HG02571 (cell line): Measurements from ENCODE around the gene CELF2.
"Not testable (repeated sequence)": the region's sequence is repeated elsewhere in the genome, so short reads cannot be mapped to it uniquely, and the experiment has no call there.

Source experiments
- ATAC-seq: cut with Tn5 transposase; IDR thresholded peaks from one replicate; pipeline ENCODE4 v1.9.1; 2021; ENCODE audit warnings: mild to moderate bottlenecking, moderate library complexity; ENCODE audit not compliant: unreplicated experiment

Gene CELF2

GRCh38 chr10:11017570-11018431, at the start of gene CELF2:
Gene CELF2 (plus strand): TSS chr10:11017872. CDS start chr10:11018090, 218 bp downstream.
- ATAC-seq: peak; percentile 76

- ATAC-seq: no peak
Observed at GRCh38 chr10:10968257-10968588, 49.4 kb upstream of the CELF2 start.

GRCh38 chr10:10973310-10973709, 44.4 kb upstream of the CELF2 start:
- ATAC-seq: no peak

- no peak for ATAC-seq
Observed at GRCh38 chr10:10975647-10976046, 42.0 kb upstream of the CELF2 start.

- ATAC-seq: no peak
Observed at GRCh38 chr10:10976652-10977051, 41.0 kb upstream of the CELF2 start.

- no peak for ATAC-seq
Observed at GRCh38 chr10:10977226-10977956, 40.3 kb upstream of the CELF2 start.

GRCh38 chr10:10977978-10978377, 39.7 kb upstream of the CELF2 start:
- ATAC-seq: no peak

GRCh38 chr10:10985361-10985760, 32.3 kb upstream of the CELF2 start:
- ATAC-seq: no peak

GRCh38 chr10:10986606-10987005, 31.1 kb upstream of the CELF2 start:
- ATAC-seq: no peak

- no peak for ATAC-seq
Observed at GRCh38 chr10:10987111-10987510, 30.6 kb upstream of the CELF2 start.

- ATAC-seq: no peak
Observed at GRCh38 chr10:10989669-10990068, 28.0 kb upstream of the CELF2 start.

GRCh38 chr10:10991144-10991543, 26.5 kb upstream of the CELF2 start:
- ATAC-seq: no peak

GRCh38 chr10:10992072-10992471, 25.6 kb upstream of the CELF2 start:
- ATAC-seq: no peak

GRCh38 chr10:10992961-10993714, 24.5 kb upstream of the CELF2 start:
- no peak for ATAC-seq

- ATAC-seq: no peak
Observed at GRCh38 chr10:10993785-10994184, 23.9 kb upstream of the CELF2 start.

GRCh38 chr10:10994360-10994759, 23.3 kb upstream of the CELF2 start:
- no peak for ATAC-seq

GRCh38 chr10:10995120-10995519, 22.6 kb upstream of the CELF2 start:
- ATAC-seq: no peak

- no peak for ATAC-seq
Observed at GRCh38 chr10:10996966-10997620, 20.6 kb upstream of the CELF2 start.

- not testable (repeated sequence) for ATAC-seq
Observed at GRCh38 chr10:10999501-10999900, 18.2 kb upstream of the CELF2 start.

GRCh38 chr10:11002485-11002884, 15.2 kb upstream of the CELF2 start:
- no peak for ATAC-seq

- ATAC-seq: no peak
Observed at GRCh38 chr10:11002916-11003315, 14.8 kb upstream of the CELF2 start.
